Naive thymus-derived CD4-positive, alpha-beta T cell (primary cell): Measurements from ENCODE around the gene COL4A1. TPM values are rescaled to one million over a fixed set of nuclear protein-coding genes. Genes with fewer than 3 reads are reported as not detected.

Source experiments
- ATAC-seq: fragments of 150-1000 bp; cut with Tn5 transposase; 2 replicates; pipeline ENCODE4 v1.10.0; 2021; ENCODE audit warnings: mild to moderate bottlenecking, moderate library complexity
- CTCF ChIA-PET: fragments of 350-600 bp; sonication (Branson Sonifier 250); formaldehyde crosslinking; loops from one replicate; lab custom pipeline; 2021; ENCODE audit warnings: antibody characterized with exemption; lab: Charles Lee
- POLR2A ChIA-PET: fragments of 350-600 bp; sonication (Branson Sonifier 250); formaldehyde crosslinking; loops from one replicate; lab custom pipeline; 2021; ENCODE audit warnings: antibody characterized with exemption, inconsistent platforms; lab: Charles Lee
- DNase-seq, 9 donors: peaks; one replicate each; pipeline versions ENCODE4 v3.0.0 to v3.0.0-alpha.2; 2020 to 2022; ENCODE audit warnings: mixed read lengths in 1 of 9
- H3K27ac ChIP-seq: one replicate; pipeline ENCODE4 v1.7.0; 2013; ENCODE audit warnings: mild to moderate bottlenecking, low read depth, low read length, moderate library complexity
- H3K27me3 ChIP-seq, 2 donors: one replicate each; pipeline ENCODE4 v1.7.0; 2013; ENCODE audit warnings: low read length in 2 of 2, mild to moderate bottlenecking in 2 of 2, moderate library complexity in 2 of 2; ENCODE audit not compliant: control insufficient read depth in 2 of 2, insufficient read depth in 2 of 2
- H3K36me3 ChIP-seq, 3 experiments: 1 replicate in 2 of 3; 2 replicates in 1 of 3; pipeline ENCODE4 v1.7.0; 2013; ENCODE audit warnings: low read length in 3 of 3, mild to moderate bottlenecking in 3 of 3, moderate library complexity in 1 of 3; ENCODE audit not compliant: insufficient read depth in 3 of 3, control insufficient read depth in 2 of 3
- H3K4me1 ChIP-seq, 2 donors: one replicate each; pipeline ENCODE4 v1.7.0; 2013; ENCODE audit warnings: low read length in 2 of 2, mild to moderate bottlenecking in 2 of 2, moderate library complexity in 1 of 2; ENCODE audit not compliant: control insufficient read depth in 2 of 2, insufficient read depth in 2 of 2
- H3K4me3 ChIP-seq: 2 replicates; pipeline ENCODE4 v1.7.0; 2013; ENCODE audit warnings: mild to moderate bottlenecking, low read length
- H3K9me3 ChIP-seq, 3 experiments: 1 replicate in 2 of 3; 2 replicates in 1 of 3; pipeline ENCODE4 v1.7.0; 2013; ENCODE audit warnings: low read length in 3 of 3; ENCODE audit not compliant: control insufficient read depth in 2 of 3
- H3K27ac Mint-ChIP-seq, 9 donors: one replicate each; pipeline ENCODE4 v1.8.0; 2020 to 2022; ENCODE audit warnings: mixed read lengths in 9 of 9, mild to moderate bottlenecking in 8 of 9, moderate library complexity in 5 of 9, inconsistent platforms in 2 of 9
- H3K27me3 Mint-ChIP-seq, 5 donors: one replicate each; pipeline ENCODE4 v1.8.0; 2021 to 2022; ENCODE audit warnings: mixed read lengths in 5 of 5, mild to moderate bottlenecking in 1 of 5
- H3K36me3 Mint-ChIP-seq, 5 donors: one replicate each; pipeline ENCODE4 v1.8.0; 2020 to 2022; ENCODE audit warnings: mixed read lengths in 5 of 5, mild to moderate bottlenecking in 3 of 5, inconsistent platforms in 1 of 5
- H3K4me1 Mint-ChIP-seq, 7 donors: one replicate each; pipeline ENCODE4 v1.8.0; 2020 to 2022; ENCODE audit warnings: mixed read lengths in 7 of 7, mild to moderate bottlenecking in 3 of 7, inconsistent platforms in 1 of 7
- H3K4me3 Mint-ChIP-seq, 10 donors: one replicate each; pipeline ENCODE4 v1.8.0; 2020 to 2022; ENCODE audit warnings: mild to moderate bottlenecking in 10 of 10, mixed read lengths in 10 of 10, moderate library complexity in 6 of 10, inconsistent platforms in 2 of 10
- H3K9me3 Mint-ChIP-seq, 11 donors: one replicate each; pipeline ENCODE4 v1.8.0; 2020 to 2022; ENCODE audit warnings: mixed read lengths in 11 of 11, mild to moderate bottlenecking in 4 of 11, inconsistent platforms in 1 of 11, moderate library complexity in 1 of 11
- intact Hi-C, 2 donors: fragments of 100-400 bp; cut with micrococcal nuclease; formaldehyde crosslinking; loops; one replicate each; pipeline ENCODE4 v1.15.1; 2023
- polyA plus RNA-seq, 2 donors: library from polyadenylated mRNA; unstranded; fragments of 300-500 nt; fragmentation: Illumina TruSeq; gene quantifications; one replicate each; pipeline ENCODE4 v1.2.3, GENCODE V29; 2021
- total RNA-seq, 6 experiments: library from RNA in 5 of 6; stranded (reverse) in 5 of 6; gene quantifications; 1 replicate in 5 of 6; 2 replicates in 1 of 6; pipeline ENCODE4 v1.2.3 and lab custom pipeline; 2021 to 2026

Gene COL4A1
- total and polyA plus RNA-seq, 7 experiments from 2014 or later = 0.24 TPM; not detected in 6

DNA sequence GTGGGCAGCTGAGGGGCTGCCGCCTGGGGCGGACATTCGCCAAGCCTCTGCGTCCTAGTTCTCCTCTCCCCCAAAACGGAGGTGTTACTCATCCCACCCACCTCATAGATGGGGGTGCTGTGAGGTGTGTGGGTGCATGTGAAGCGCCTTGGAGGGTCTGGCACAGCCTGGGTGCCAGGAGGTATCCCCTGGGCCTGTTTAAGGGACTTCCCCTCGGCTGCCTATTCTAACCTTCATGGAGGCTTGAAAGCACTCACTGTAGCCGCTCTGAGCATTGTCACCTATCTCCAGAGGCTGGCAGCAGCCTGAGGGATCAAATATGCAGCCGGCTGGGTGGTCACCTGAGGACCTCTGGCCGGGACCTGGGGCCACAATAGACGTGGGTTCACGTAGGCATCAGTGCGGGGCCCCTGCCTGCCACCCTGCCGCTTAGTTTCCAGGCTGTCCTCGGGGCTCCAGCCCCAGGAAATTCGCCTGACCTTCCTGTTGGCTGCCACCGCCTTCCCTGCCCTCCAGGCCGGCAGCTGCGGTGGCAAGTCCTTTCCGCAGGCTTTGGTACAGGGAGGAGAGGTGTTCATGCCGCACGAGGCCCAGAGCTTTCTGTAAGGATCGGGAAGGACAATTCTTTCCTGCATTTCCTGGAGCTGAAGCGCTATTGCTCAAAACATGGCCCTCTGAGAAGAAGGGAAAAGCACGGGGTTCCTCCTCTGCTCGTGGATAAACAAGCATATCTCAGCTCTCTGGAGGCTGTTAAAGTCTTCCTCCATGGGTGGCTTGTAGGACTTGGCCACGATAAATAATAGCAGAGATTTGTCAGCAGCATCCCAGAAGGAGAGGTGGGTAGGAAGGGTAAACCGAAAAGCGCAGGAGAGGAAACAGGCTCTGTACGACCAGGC is 4.7 kb upstream of the COL4A1 start:
- CTCF ChIA-PET = no interaction called here
- H3K9me3 ChIP-seq = no peaks in the 10 kb centered on the region
- ATAC-seq (no peak), DNase-seq (no peak)
- intact Hi-C loops = no loop called here
- H3K36me3 Mint-ChIP-seq = no peaks in the 10 kb centered on the region
- no peaks in the 10 kb centered on the region for H3K27me3 ChIP-seq
- H3K27ac ChIP-seq = no peak overlapping the region
- no peaks in the 10 kb centered on the region for H3K36me3 ChIP-seq
- H3K4me3 Mint-ChIP-seq = no peak overlapping the region
- POLR2A ChIA-PET = no interaction called here
- H3K27me3 Mint-ChIP-seq = peaks cover 44 to 67% (median 60%) of the 10 kb centered on the region in 5 donors
- H3K9me3 Mint-ChIP-seq = peaks cover 0 to 2% (median 0%) of the 10 kb centered on the region in 11 donors
- H3K4me1 ChIP-seq = no peaks in the 10 kb centered on the region
- H3K4me3 ChIP-seq = no peak overlapping the region
- H3K27ac Mint-ChIP-seq = no peak overlapping the region
- peaks cover 3 to 9% (median 7%) of the 10 kb centered on the region in 7 donors for H3K4me1 Mint-ChIP-seq

DNA sequence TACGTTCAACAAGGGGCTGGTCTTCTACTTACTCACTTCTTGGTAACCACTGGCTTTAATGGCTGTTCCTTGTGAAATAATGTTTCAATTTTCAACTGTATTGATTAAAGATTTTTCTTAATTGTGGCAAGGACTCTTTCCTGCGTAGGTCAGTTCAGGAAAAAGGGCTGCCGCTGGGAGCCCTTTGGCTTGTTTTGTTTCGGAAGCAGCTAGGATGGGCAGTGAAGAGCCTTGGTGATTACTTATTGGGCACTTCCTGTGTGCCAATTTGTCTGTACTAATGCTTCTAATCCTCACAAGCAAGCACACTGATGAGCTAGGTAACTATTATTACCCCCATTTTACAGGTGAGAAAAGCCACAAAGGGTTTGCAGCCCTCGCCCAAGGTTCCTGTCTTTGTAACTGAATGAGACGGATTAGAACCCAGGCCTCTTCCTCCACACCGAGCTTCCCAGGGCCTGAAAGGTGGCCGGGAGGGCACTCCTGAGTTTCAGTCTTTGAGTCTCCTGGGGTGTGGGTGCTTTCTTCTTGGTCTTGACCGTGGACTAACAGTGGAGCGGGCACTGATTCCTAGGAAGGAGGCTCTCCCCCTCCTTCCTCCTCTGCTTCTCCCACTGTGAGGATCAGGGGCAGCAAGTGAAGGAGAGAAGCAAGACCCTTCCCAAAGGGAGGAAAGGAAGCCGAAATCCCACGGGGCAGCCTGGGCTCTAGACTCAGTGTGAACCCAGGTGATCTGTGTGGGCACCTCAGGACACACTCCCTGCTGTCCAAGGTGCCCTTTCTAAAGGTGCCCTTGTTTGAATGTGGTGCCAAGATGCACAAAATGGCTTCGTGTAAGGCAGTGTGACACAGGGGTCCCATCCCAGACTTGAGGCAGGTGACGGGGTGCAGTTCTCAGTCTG is 3.8 kb upstream of the COL4A1 start:
- no peak overlapping the region for H3K27ac ChIP-seq
- no peak overlapping the region for H3K4me3 ChIP-seq
- no peaks in the 10 kb centered on the region for H3K36me3 Mint-ChIP-seq
- no peaks in the 10 kb centered on the region for H3K27me3 ChIP-seq
- no peaks in the 10 kb centered on the region for H3K4me1 ChIP-seq
- no peaks in the 10 kb centered on the region for H3K9me3 ChIP-seq
- POLR2A ChIA-PET = no interaction called here
- H3K4me3 Mint-ChIP-seq = no peak overlapping the region
- no peak for DNase-seq
- no peak overlapping the region for H3K27ac Mint-ChIP-seq
- H3K4me1 Mint-ChIP-seq = peaks cover 3 to 12% (median 8%) of the 10 kb centered on the region in 7 donors
- H3K27me3 Mint-ChIP-seq = peaks cover 46 to 72% (median 64%) of the 10 kb centered on the region in 5 donors
- no peak for ATAC-seq
- no peaks in the 10 kb centered on the region for H3K36me3 ChIP-seq
- peaks cover 0 to 2% (median 0%) of the 10 kb centered on the region in 11 donors for H3K9me3 Mint-ChIP-seq
- CTCF ChIA-PET = no interaction called here
- intact Hi-C loops = no loop called here

DNA sequence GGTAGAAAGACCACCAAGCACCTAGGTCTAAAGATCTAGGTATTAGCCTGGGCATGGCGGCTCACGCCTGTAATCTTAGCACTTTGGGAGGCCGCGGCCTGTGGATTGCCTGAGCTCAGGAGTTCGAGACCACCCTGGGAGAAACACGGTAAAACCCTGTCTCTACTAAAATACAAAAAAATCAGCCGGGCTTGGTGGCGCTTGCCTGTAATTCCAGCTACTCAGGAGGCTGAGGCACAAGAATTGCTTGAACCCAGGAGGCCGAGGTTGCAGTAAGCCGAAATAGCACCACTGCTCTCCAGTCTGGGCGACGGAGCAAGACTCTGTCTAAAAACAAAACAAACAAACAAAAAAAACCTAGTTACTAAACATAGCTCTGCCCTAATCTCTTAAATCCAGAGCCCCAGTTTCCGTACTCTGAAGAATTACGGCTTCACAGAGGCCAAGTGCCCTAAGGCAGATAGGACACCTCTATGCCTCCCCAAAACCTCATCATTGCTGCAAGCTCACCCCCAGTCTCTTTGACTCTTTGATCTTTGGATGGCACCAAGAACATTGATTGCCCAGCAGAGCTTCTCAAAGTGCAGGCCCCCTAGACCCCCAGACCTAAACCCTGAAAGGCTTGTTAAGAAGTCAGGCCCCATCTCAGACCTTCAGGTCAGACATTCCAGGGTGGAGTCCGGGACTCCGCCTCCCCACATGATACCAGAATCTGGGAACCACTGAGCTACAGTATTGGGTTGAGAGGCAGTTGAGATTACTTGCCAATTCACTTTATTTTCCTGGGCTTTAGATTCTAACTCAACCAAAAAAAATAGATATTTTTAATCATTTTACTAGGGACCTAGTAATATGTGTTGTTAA is 2.9 kb upstream of the COL4A1 start:
- no peak overlapping the region for H3K27ac ChIP-seq
- no peak overlapping the region for H3K4me3 ChIP-seq
- Mint-ChIP-seq H3K27ac (no peak overlapping the region), H3K9me3 (peaks cover 0 to 2% (median 0%) of the 10 kb centered on the region in 11 donors), H3K27me3 (peaks cover 55 to 75% (median 68%) of the 10 kb centered on the region in 5 donors), H3K36me3 (no peaks in the 10 kb centered on the region), H3K4me3 (no peak overlapping the region), H3K4me1 (peaks cover 3 to 15% (median 11%) of the 10 kb centered on the region in 7 donors)
- no peaks in the 10 kb centered on the region for H3K36me3 ChIP-seq
- no peaks in the 10 kb centered on the region for H3K27me3 ChIP-seq
- ChIA-PET CTCF (no interaction called here), POLR2A (no interaction called here)
- ATAC-seq (no peak), DNase-seq (no peak)
- intact Hi-C loops = no loop called here
- no peaks in the 10 kb centered on the region for H3K4me1 ChIP-seq
- H3K9me3 ChIP-seq = no peaks in the 10 kb centered on the region

DNA sequence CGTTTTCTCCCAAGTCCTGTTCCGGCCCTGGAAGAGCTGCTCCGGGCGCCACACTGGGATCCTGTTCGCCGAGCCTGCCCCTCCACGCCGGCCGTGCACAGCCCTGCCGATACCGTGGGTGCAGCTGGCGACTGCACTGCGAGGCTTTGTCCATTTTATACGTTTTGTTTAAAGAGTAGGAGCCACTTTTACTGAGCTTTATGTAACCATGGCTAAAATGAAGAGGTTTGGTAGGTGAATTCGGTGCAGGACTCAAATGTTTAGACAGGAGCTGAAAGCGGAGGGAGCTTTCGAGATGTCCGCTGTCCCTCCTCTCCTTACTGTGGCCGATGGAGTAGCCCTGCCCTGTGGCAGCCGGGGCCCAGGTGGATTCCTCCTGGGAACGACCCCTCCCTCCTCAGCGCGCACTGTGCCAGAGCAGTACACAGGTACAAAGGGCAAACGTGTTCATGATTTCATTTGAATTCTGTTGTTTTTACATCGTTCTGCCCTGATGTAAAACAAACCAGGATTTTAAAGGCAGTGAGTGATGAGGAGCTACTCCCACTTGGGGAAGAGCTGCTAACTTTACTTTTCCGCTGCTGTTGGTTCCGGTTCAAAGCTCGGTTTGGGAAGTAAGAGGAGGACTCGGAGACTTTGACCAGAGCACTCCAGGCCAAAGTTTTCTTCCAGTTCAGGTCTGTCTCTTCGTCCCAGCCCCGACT is 1.9 kb upstream of the COL4A1 start:
- POLR2A ChIA-PET = no interaction called here

DNA sequence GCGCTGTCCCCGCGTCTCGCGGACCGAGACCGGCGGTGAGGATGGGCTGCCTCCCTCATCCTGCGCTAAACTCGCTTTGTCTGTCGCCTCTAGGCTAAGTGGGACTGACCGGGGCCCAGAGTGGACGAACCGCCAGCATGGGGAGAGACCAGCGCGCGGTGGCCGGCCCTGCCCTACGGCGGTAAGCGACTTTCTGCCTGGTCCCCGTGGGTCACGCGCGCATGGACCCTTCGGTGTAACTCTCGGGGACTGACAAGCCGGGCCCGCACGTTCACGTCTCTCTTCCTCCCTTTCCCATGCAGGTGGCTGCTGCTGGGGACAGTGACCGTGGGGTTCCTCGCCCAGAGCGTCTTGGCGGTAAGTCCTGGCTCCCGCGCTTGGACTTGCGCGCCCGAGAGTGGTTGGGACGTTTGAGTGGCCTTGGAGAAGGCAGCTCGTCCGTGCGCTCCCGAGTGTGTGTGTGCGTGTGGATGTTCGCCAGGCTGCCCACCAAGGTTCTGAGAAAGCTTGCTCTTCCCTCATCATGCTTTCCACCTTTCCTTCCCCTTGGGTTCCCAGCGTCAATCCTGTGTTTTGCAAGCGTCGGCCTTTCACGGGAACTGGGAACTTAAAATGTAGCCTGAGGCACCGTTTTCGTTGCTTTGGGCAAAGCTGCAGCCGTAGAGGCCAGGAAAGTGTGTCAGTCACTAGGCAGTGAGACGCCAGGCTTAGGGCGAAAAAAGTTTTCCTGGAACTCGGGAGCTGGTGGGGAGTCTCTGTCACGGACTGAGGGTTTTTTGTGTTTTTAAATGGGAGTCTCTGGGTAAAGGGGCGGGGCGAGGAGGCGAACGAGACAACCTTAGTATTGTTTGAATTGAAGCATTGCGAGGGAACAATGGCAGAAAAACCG is 1.1 kb upstream of the COL4A1 start:
- no peaks in the 10 kb centered on the region for H3K36me3 ChIP-seq
- H3K4me3 ChIP-seq = no peak overlapping the region
- intact Hi-C loops = no loop called here
- ChIA-PET POLR2A (no interaction called here), CTCF (no interaction called here)
- no peaks in the 10 kb centered on the region for H3K4me1 ChIP-seq
- no peak overlapping the region for H3K27ac ChIP-seq
- H3K9me3 ChIP-seq = no peaks in the 10 kb centered on the region
- ATAC-seq (no peak), DNase-seq (no peak)
- Mint-ChIP-seq H3K27me3 (peaks cover 66 to 83% (median 76%) of the 10 kb centered on the region in 5 donors), H3K4me3 (peak overlapping the region in 2 of 10 donors; percentile 27 to 49), H3K27ac (no peak overlapping the region), H3K36me3 (no peaks in the 10 kb centered on the region), H3K9me3 (peaks cover 0 to 2% (median 0%) of the 10 kb centered on the region in 11 donors), H3K4me1 (peaks cover 3 to 15% (median 11%) of the 10 kb centered on the region in 7 donors)
- H3K27me3 ChIP-seq = no peaks in the 10 kb centered on the region

More for the DNA sequence above, 1.9 kb upstream of the COL4A1 start:
- H3K36me3 ChIP-seq = no peaks in the 10 kb centered on the region
- intact Hi-C loops = no loop called here
- H3K36me3 Mint-ChIP-seq = no peaks in the 10 kb centered on the region
- no peaks in the 10 kb centered on the region for H3K27me3 ChIP-seq
- H3K9me3 Mint-ChIP-seq = peaks cover 0 to 2% (median 0%) of the 10 kb centered on the region in 11 donors
- CTCF ChIA-PET = no interaction called here
- H3K4me1 ChIP-seq = no peaks in the 10 kb centered on the region
- H3K27ac ChIP-seq = no peak overlapping the region
- no peak overlapping the region for H3K27ac Mint-ChIP-seq
- H3K4me1 Mint-ChIP-seq = peaks cover 3 to 15% (median 11%) of the 10 kb centered on the region in 7 donors
- peak overlapping the region in 2 of 10 donors; percentile 27 to 49 for H3K4me3 Mint-ChIP-seq
- DNase-seq (no peak), ATAC-seq (no peak)
- H3K4me3 ChIP-seq = no peak overlapping the region
- peaks cover 60 to 80% (median 72%) of the 10 kb centered on the region in 5 donors for H3K27me3 Mint-ChIP-seq
- no peaks in the 10 kb centered on the region for H3K9me3 ChIP-seq
